ENCODE results near the gene NDUFB10.

DNA sequence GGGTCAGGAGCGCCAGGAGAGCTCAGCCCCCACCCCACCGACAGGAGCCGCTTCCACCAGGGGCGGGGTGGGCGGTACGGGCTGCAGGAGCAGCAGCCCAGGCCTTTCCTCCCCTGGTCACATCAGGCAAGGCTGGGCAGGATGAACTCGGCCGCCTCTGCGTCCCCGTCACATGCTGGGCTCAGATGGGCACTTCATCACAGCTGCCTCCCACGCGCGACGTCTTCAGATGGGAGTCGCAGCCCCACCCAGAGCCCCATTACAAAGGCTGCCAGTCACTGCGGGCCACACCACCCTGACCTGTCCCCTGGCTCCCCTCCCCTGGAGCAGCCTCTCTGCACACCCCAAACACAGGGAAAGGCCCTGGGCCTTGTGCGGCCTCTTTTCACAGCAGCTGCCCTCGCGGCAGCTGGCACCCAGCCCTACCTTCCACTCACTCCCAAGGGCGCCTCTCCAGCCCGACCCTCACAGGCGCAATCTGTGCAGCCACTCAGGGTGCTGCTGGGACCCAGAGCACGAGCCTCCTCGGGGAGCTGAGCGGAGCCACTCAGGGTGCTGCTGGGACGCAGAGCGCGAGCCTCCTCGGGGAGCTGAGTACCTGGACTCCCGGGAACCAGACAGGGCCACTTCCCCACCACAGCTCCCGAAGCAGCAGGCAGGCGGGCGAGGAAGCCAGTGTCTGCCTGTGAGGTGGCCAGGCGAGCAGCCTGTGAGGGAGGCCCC, 45.6 kb downstream of the NDUFB10 start:
- TF ChIP-seq POLR2AphosphoS5 (IDR thresholded peaks at IDR 0.05): no peak
- no peak for TF ChIP-seq CTCF (IDR thresholded peaks at IDR 0.05)
